ENCODE results near the gene CDH23.

CDH23 gene

DNA sequence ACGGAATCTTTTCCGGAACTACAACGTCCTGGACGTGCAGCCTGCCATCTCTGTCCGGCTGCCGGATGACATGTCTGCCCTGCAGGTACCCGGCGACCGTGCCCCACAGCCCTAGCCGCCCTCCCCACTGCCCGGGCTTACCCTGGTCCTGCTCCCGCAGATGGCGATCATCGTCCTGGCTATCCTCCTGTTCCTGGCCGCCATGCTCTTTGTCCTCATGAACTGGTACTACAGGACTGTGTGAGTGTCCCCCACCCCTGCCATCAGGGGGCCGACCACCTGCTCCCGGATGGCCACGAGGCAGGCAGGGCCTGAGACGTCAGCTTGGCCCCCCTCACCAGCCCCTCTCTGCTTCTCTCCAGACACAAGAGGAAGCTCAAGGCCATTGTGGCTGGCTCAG lies 414.6 kb downstream of the CDH23 start:
- DNase-seq, result no peak

DNA sequence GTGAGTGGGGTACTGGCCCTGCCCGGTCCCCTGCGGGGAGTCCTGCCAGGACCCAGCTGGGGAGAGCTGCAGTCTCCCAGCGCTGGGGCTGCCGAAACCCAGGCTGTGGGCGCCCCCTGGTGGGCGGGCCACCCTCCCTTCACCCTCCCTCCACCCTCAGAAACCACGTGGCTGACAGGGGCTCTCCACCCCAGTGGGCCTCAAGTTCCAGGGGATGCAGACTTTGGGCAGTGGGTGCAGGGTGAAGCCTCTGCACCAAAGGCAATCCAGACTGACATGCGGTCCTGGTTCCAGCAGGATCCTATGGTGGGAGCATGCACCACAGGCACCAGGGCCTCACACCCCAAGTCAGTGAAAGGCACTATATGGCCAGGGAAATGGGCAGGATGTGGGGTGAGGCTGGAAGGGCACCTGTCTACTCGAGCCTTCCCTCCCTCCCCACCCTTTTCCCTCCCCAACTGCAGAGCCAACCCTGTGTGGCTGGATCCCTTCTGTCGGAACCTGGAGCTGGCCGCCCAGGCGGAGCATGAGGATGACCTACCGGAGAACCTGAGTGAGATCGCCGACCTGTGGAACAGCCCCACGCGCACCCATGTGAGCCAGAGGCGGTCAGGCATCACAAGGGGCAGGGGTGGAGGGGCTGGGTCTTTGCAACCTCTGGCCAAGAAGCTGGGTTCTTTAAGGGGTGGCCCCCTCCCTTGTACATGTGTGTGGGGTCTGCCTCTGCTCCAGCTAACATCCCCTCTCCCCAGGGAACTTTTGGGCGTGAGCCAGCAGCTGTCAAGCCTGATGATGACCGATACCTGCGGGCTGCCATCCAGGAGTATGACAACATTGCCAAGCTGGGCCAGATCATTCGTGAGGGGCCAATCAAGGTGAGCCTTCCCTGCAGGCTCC lies 415.5 kb downstream of the CDH23 start:
- DNase-seq, result peak; percentile 77

DNA sequence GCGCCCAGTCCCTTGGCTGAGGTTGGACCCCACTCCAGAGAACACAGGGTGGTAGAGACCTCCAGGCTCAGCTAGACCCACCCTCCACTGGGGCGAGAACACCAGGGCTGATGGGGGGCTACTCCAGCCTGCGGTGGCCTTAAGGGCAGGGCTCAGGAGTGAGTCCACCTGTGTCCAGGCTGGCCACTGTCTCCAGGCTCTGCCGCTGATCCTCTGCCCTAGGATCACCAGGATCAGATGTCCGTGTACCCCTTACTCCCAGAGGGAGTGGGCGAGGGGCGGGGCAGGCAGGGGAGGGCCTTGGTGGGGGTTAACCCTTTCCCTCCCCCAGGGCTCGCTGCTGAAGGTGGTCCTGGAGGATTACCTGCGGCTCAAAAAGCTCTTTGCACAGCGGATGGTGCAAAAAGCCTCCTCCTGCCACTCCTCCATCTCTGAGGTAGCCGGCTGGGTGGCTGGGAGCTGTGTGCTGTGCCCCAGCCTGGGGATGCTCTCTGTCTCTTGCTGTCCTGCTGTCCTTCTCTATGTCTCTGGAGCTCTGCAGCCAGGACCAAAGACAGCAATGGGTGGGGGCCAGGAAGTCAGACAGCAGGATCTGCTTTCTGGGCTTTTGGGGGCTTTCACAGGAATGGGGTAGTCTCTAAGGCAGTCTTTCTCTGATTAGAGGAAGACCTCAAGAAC lies 416.3 kb downstream of the CDH23 start:
- DNase-seq, result no peak

DNA sequence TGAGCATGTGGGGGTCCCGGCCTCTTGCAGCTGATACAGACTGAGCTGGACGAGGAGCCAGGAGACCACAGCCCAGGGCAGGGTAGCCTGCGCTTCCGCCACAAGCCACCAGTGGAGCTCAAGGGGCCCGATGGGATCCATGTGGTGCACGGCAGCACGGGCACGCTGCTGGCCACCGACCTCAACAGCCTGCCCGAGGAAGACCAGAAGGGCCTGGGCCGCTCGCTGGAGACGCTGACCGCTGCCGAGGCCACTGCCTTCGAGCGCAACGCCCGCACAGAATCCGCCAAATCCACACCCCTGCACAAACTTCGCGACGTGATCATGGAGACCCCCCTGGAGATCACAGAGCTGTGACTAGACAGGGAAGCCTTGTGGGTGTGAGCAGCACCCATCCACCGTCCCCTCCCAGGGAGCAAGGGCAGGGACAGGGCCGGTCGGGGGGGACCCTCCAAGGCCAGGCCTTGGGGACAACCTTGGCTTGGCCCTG lies 418.2 kb downstream of the CDH23 start:
- DNase-seq, result no peak

DNA sequence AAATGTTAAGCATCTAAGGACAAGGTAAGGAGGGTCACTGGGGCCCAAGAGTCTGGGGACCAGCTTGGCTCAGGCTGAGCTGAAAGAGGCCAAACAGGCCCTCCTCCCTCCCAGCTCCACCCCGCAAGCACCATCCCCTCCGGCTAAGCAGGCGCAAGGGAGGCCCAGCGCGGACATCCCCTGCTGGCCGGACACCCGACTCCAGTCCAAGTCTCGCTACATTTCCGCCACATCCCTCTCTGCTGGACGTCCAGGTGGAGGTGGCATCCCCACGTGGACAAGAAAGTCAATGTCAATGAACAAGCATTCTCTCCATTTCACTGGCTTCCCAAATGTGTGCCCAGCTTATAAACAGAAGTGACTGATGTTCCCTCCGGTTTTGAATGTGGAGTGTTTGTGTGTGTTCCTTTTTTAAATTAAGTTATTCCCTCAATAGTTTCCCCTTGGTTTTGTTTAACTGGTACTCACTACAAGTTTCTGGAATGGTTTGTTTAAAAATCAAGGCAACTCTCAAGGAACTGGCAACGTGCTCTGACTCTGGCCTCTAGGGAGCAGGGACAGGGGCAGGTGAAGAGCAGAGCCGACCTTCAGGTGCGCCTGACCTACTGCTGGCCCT lies 418.9 kb downstream of the CDH23 start:
- no peak for DNase-seq

- no peak for DNase-seq
Observed at GRCh38 chr10:71816421-71816851, 419.7 kb downstream of the CDH23 start.

GRCh38 chr10:71816936-71817618 lies 420.4 kb downstream of the CDH23 start:
- no peak for DNase-seq

DNA sequence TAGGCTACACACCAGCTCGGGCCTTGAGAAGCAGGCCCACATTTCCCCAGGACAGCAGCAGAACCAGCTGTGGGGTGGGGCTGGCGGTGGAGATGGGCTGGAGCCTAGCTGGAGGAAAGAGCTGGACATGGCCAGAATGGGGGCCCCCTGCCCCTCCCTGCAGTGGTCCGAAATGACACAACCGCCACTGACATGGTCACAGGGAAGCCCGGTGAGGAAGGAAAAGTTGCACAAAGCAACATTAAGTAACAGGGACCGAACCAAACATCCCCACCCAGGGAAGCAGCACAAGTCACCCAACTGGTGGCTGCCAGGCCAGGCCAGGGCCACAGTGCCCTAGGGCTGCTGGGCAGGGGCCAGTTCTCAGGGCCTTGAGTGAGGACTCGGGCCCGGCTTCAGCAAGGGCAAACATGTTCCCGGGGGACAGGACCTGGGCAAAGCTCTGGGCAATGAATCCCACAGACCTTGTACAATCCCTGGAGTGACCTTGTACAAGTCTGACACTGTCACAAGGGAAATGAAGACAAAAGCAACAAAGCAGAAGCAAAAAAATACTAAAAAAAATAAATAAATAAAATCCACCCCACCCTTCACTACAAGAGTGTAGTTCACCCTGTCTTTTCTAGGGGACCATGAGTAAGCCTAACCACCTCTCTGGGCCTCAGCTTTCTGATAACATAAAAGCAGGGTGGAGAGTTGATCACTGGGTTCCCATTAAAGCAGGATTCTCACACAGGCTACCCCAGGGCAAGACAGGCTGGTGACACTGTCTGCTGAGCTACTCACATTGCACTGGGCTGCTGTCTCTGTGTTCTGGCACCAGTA lies 421.3 kb downstream of the CDH23 start:
- DNase-seq, result peak in 1 of 2 donors; percentile 65

DNA sequence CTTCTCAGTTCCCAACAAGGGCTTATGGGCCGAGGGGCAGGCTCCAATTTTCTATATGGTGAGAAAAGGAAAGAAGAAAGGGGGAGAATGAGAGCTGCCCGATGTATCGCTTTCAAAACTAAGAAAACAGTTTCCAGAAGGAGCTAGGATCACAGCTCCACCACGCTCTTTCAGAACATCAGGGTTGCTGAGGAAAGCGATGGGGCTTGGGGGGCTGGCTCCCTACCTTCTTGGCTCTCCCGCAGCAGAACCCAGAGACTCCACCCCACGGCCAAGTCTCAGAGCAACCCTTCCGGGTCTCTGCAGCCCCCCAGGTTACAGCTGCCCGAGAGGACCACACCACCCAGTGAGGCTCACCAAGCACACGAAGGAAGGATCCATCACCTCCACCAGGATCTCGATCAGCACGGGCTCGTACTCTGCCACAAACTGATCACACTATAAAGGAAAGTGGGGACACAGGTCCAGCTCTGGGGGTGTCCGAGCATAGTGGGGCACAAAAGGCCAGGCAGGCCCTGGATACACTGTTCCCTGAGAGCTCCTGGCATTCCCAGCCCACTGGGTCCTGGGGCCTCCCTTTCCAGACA lies 422.0 kb downstream of the CDH23 start:
- DNase-seq, result no peak

DNA sequence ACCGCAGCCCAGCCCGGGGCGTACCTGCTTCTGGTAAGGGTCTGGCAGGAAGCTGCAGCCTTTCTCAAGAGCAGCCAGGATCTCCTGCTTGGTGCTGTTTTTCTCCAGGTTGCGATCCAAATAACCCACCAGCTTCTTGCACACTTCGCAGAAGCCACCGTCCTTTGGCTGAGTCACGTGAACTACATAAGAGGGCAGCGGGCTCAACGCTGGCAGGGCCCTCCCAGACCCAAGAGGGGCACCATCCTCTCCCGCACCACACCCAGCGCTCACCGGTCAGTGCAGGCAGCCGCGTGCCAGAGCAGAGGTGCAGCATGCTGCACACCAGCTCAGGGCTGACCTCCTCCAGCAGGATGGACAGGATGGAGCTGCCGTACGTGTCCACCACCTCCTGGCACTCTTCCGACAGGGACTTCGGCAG lies 422.7 kb downstream of the CDH23 start:
- DNase-seq, result no peak

GRCh38 chr10:71819985-71820384 lies 423.3 kb downstream of the CDH23 start:
- no peak for DNase-seq

DNA sequence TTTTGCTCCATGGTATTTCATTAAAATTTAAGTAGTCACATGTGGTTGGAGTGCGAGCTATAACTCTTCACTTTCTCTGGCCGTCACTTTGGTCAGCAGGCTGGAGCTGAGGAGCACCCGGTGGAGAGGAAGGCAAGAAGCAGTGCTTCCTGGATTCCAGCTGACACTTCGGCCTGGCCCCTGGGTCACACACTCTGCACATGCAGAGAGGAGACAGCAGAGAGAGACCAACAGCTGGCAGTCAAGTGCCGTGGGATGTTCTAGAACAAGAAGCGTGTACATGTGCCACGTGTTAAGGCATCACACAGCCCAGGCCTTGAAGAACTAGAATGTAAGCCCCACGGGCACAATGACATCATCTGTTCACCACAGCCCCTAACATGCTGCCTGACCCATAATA lies 424.2 kb downstream of the CDH23 start:
- DNase-seq, result no peak

DNA sequence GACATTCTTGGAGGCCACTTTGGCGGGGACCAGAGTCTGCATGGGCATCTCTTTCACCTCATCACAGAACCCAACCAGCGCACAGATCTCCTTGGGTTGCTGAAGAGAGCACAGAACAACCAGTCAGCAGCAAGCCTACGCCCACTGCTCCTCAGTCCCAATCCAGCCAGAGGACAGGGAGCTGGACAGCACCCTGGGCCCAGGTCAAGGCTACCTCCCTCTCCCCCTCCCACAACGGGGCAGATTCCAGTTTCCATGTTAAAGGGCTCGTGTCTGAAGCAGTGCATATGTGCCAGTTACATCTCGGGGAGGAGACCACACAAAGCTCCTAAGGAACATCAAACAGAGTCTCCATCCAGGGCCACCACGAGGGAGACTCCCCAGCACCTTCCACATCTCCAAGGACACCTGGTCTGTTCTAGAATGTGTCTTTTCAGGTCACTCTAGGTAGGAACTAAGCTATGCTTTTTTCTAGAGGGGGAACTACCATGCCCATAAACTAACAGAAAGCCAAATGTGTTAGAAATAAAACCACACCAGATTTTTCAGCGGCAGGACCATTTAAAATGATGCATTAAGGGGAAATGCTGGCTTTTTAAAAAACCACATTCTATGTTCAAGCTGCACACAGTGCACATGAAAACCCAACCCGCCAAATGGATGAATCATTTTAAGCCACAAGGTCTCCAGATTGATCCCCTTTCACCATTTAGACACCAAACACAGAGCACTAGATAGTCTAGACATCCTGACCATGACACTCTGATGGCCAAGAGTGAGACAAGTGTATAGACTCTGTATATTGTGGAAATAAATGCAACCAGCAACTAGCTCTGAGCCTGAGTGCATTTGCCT lies 425.4 kb downstream of the CDH23 start:
- no peak for DNase-seq

GRCh38 chr10:71823356-71823755 lies 426.6 kb downstream of the CDH23 start:
- no peak for DNase-seq

DNA sequence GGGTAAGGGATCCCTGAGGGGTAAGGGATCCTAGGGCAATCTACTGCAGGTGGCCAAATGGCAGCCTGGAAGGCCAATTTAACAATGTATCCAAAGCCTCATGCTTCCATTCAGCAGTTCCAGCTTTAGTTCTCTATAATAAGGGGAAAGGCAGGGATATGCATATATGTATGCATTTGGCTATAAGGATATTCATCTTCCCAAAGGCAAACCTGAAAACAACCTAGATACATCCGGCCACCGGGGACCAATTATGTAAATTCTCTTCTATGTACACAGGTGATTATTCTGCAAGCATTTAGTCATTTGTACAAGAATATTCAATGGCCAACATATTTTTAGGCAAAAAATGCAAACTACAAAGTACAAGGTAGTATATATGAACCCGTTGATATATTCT lies 427.6 kb downstream of the CDH23 start:
- DNase-seq, result no peak

DNA sequence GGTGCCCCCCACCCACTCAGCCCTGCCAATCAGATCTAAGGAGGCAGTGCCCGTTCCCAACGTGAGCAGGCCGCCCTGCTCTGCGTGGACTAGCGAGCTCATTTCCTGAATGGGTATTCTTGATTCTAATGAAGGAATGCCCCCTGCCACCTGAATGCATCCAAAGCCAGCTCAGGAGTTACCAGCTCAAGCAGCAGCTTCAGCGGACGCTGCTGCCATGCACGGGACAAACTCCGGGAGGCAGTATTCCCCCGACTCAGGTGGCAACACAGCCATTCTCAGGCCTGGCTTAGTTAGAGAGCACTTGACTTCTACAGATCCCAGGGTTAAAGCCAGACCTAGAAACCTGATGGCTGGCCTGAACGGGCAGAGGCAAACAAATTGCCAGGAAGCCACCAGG lies 428.5 kb downstream of the CDH23 start:
- no peak for DNase-seq

DNA sequence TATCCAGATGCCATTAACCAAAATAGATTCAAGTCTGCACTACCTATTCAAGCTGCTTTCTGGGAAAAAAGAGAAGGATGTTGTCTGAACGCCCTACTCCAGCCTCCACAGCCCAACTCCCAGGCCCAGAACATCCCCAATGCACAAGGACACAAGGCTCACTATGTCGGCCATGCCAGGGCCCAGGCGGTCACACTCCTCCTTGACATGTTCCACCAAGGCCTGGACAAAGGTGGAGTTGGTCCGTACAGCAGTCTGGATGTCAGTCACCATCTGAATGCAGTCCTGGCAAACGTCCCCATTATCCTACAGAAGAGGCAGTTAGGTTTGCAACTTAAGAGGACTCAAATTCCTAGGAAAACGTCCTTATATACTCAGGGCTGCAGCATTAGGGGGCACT lies 431.1 kb downstream of the CDH23 start:
- DNase-seq, result no peak

DNA sequence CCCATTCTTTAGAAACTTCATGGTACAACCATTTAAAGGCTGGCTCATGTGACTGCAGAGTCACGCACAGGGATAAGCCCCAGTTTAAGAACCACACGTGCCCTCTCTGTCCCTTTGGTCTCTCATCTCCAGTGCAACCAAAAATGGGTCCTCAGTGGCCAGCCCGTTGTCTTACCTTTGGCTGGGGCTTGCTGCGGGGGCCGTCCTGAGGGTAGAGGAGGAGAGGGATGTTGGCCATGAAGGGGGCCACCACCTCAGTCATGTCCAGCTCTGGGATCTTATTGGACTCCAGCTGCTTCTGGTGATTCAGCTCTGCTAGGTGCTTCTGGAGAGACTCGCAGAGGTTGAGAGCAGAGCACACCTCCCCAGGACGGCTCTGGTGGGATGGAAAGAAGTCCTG lies 432.0 kb downstream of the CDH23 start:
- DNase-seq, result no peak

GRCh38 chr10:71829171-71829570 lies 432.5 kb downstream of the CDH23 start:
- DNase-seq, result peak; percentile 16 to 81

DNA sequence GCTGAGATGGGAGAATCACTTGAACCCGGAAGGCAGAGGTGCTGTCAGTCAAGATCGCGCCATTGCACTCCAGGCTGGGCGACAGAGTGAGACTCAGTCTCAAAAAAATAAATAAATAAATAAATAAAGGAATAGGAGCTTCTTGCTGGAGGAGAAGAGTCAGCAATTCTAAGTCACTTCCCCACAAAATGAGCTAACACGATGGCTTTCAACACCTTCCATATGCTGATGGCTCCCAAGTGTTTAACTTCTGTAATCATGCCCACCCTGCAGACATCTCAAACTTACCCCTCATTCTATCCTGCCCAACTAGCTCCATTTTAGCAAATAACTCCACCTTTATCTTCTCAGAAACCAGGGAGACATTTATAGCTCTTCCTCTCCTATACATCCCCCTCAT lies 433.2 kb downstream of the CDH23 start:
- no peak for DNase-seq

DNA sequence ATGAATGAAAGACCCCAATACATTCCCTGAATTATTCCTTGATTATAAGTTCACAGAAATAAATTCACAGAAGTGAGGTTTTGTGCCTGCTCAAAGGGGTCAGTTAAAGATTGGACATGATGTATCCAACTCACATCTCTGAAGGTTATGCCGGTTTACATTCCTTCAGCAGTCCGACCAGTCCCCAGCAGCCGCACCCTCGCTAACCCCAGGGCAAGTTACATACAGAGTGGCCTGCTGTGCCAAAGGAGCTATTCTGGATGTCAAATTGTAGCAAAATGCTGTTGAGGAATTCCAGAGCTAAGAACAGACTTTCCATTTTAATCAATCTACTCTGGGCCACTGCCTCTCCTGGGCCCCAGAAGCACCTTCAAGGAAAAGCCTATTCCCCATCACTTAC lies 434.0 kb downstream of the CDH23 start:
- DNase-seq, result no peak

All from CD4-positive, alpha-beta T cell treated with Interleukin-1 beta for 1 hour (primary cell).